Transverse colon (tissue), 4 donors: ENCODE measurements around the gene ARHGEF35.

Experiments used
- CTCF ChIP-seq, 5 experiments: fragments of 200-600 bp in 3 of 5; fragments of 450-650 bp in 2 of 5; sonication (generic) in 3 of 5; IDR thresholded peaks; 1 replicate in 2 of 5; 2 replicates in 3 of 5; pipeline ENCODE4 v1.5.1; 2016 to 2017; ENCODE audit warnings: antibody characterized with exemption in 5 of 5, inconsistent platforms in 3 of 5, mild to moderate bottlenecking in 2 of 5, moderate library complexity in 1 of 5
- EP300 ChIP-seq: sonication (generic); formaldehyde crosslinking; IDR thresholded peaks from one replicate; pipeline ENCODE4 v1.6.1; 2017; ENCODE audit warnings: antibody characterized with exemption, low read depth
- POLR2A ChIP-seq: fragments of 450-650 bp; IDR thresholded peaks from one replicate; pipeline ENCODE4 v1.6.1; 2016; ENCODE audit warnings: antibody characterized with exemption, mild to moderate bottlenecking, moderate library complexity
- POLR2AphosphoS5 ChIP-seq, 3 donors: sonication (generic); formaldehyde crosslinking; IDR thresholded peaks; one replicate each; pipeline ENCODE4 v1.6.1; 2016; ENCODE audit warnings: antibody characterized with exemption in 3 of 3

GRCh38 chr7:144148224-144148827, 47.3 kb downstream of the ARHGEF35 start:
- TF ChIP-seq CTCF (IDR thresholded peaks at IDR 0.05) (no peak), EP300 (no peak), POLR2A (no peak), POLR2AphosphoS5 (IDR thresholded peaks at IDR 0.05) (no peak)
